HG03354 (cell line): ENCODE measurements around the gene GSX1.
"Not testable (repeated sequence)": the region's sequence is repeated elsewhere in the genome, so short reads cannot be mapped to it uniquely, and the experiment has no call there.

ENCODE experiments used
- ATAC-seq: cut with Tn5 transposase; IDR thresholded peaks from one replicate; pipeline ENCODE4 v1.9.1; 2021; ENCODE audit warnings: mild to moderate bottlenecking; ENCODE audit not compliant: unreplicated experiment, poor library complexity, severe bottlenecking

Gene GSX1

GRCh38 chr13:27793507-27794367, 1.5 kb downstream of the GSX1 start:
- ATAC-seq: no peak

GRCh38 chr13:27794368-27794691, 2.0 kb downstream of the GSX1 start:
- no peak for ATAC-seq

GRCh38 chr13:27794921-27795717, 2.8 kb downstream of the GSX1 start:
- no peak for ATAC-seq

- ATAC-seq: no peak
Observed at GRCh38 chr13:27795718-27796019, 3.4 kb downstream of the GSX1 start.

- no peak for ATAC-seq
Observed at GRCh38 chr13:27796544-27797227, 4.4 kb downstream of the GSX1 start.

GRCh38 chr13:27797228-27797624, 4.9 kb downstream of the GSX1 start:
- no peak for ATAC-seq

GRCh38 chr13:27806744-27807387, 14.6 kb downstream of the GSX1 start:
- ATAC-seq: no peak

GRCh38 chr13:27808851-27809550, 16.7 kb downstream of the GSX1 start:
- ATAC-seq: no peak

- ATAC-seq: no peak
Observed at GRCh38 chr13:27810009-27810408, 17.7 kb downstream of the GSX1 start.

GRCh38 chr13:27810461-27810860, 18.2 kb downstream of the GSX1 start:
- no peak for ATAC-seq

- no peak for ATAC-seq
Observed at GRCh38 chr13:27813826-27814225, 21.5 kb downstream of the GSX1 start.

- ATAC-seq: not testable (repeated sequence)
Observed at GRCh38 chr13:27817832-27818231, 25.5 kb downstream of the GSX1 start.

GRCh38 chr13:27820524-27821482, 28.5 kb downstream of the GSX1 start:
- no peak for ATAC-seq

- no peak for ATAC-seq
Observed at GRCh38 chr13:27821566-27821965, 29.3 kb downstream of the GSX1 start.

- no peak for ATAC-seq
Observed at GRCh38 chr13:27822258-27822872, 30.1 kb downstream of the GSX1 start.

- ATAC-seq: no peak
Observed at GRCh38 chr13:27822873-27823311, 30.6 kb downstream of the GSX1 start.

GRCh38 chr13:27824121-27824520, 31.8 kb downstream of the GSX1 start:
- no peak for ATAC-seq

GRCh38 chr13:27825072-27825471, 32.8 kb downstream of the GSX1 start:
- no peak for ATAC-seq
